Stimulated activated CD8-positive, alpha-beta memory T cell treated with anti-CD3 and anti-CD28 coated beads, Interleukin-12 subunit alpha, Interleukin-12 subunit beta, amount 100 ng/mL, for 4 hours (primary cell): ENCODE results near the gene ST7.

Experiments
- DNase-seq: peaks from one replicate; pipeline ENCODE4 v3.0.0-alpha.2; 2020; ENCODE audit warnings: low read depth

ST7 gene

GRCh38 chr7:116977172-116977571 lies 23.9 kb downstream of the ST7 start:
- no peak for DNase-seq

GRCh38 chr7:116978006-116978405 lies 24.7 kb downstream of the ST7 start:
- DNase-seq = no peak

DNA sequence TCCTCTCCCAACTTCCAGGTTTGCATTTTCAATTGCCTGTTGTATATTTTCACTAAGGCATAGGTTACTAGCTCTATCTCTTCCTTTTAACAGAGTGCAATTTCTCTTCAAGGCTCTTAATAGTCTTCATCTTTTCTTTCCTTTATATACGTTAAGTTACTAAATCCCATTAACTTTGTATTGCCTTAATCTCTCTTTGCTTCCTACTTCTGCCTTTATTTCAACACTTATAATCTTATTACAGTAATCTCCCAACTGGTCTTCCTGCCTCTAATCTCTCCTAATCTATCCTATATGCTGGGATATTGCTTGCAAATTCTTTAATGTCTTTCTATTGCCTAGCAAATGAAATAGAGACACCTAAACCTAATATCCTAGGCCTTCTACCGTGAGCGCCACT lies 26.1 kb downstream of the ST7 start:
- DNase-seq = no peak

DNA sequence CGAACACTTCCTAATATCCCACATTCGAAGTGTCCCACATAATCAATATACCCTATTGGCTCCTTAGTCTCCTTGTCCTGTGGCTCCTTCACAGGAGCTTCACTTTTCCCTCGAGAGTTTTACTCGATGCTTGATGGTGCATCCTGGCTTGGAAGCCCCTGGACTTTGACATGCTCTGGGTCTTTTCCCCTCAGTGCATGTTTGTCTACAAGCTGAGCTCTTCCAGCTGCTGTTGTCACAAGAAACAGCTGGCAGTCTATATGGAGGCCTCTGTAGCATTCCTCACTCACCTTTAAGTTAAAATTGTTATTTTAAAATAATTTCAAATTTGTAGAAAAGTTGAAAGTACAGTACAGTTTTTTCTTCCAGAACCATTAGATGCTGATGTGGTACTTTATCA lies 27.1 kb downstream of the ST7 start:
- DNase-seq = no peak

- no peak for DNase-seq
Observed at GRCh38 chr7:116981939-116982338, 28.6 kb downstream of the ST7 start.

- DNase-seq = no peak
Observed at GRCh38 chr7:116984511-116984910, 31.2 kb downstream of the ST7 start.

- DNase-seq = no peak
Observed at GRCh38 chr7:116984917-116985316, 31.6 kb downstream of the ST7 start.

GRCh38 chr7:116985575-116985974 lies 32.3 kb downstream of the ST7 start:
- no peak for DNase-seq

DNA sequence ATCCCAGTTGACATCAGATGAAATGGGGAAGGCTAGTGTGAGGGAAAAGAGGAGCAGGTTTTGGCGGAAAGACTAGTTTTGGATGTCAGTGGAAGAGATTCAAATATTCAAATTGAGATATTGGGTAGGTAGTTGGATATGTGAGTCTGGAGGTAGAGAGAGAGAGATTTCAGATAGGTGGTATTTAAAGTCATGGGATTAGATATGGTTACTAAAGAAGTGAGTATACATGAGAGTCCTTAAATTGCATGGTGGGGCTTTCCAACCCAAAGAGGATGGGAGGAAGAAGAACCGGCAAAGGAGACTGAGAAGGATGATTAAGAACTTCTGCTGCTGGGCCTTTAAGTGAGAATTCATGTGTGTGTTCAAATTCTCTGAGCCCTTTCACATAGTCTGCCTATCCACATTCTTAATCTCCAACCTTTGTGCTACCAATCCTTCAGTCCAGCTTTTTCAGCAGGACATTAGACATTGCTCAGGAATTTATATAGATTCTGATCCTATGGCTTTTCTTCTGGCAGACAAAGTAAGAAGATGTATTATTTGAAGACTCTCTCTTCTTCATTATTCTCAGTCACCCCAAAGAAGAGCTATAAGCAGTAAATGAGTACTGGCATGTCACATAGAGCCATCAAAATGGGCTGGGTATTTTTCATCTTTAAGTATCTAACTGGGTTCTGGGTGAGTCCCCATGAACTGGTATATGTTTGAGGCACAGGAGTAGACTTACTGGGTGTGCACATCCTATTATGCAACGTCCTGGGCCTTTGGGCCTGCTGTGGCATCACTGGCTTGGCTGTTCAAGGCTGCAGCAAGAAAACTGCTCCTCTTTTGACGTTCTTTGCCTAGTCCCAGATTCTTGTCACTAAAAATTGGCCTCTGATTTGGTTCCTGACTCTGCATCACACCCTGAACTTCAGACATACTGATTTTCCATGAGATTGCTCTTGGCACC lies 33.6 kb downstream of the ST7 start:
- no peak for DNase-seq

GRCh38 chr7:116988363-116988989 lies 35.2 kb downstream of the ST7 start:
- no peak for DNase-seq

DNA sequence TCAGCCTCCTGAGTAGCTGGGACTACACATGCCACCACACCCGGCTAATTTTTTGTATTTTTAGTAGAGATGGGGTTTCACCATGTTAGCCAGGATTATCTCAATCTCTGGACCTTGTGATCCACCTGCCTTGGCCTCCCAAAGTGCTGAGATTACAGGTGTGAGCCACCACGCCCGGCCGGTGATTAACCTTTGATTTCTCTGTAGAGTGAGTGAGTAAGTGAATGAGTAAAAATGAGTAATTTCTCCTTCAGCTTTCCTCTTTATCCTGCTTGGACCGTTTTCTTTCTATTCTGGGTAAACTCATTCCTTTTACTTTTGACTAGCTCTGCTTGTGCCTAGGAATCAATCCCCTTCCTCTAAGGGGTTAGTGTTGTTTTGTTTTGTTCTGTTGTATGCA lies 36.8 kb downstream of the ST7 start:
- DNase-seq = no peak

GRCh38 chr7:116991233-116991632 lies 37.9 kb downstream of the ST7 start:
- DNase-seq = no peak

- no peak for DNase-seq
Observed at GRCh38 chr7:116994611-116995010, 41.3 kb downstream of the ST7 start.

DNA sequence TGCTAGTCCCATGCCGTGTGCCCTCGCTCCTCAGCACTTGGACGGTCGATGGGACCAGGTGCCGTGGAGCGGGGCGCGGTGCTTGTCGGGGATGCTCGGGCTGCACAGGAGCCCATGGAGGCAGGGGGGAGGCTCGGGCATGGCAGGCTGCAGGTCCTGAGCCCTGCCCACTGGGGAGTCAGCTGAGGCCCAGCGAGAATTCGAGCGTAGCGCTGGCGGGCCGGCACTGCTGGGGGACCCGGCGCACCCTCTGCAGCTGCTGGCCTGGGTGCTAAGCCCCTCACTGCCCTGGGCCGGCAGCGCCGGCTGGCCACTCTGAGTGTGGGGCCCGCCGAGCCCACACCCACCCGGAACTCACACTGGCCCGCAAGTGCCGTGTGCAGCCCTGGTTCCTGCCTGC lies 44.7 kb downstream of the ST7 start:
- no peak for DNase-seq

GRCh38 chr7:116998567-116999175 lies 45.4 kb downstream of the ST7 start:
- no peak for DNase-seq

DNA sequence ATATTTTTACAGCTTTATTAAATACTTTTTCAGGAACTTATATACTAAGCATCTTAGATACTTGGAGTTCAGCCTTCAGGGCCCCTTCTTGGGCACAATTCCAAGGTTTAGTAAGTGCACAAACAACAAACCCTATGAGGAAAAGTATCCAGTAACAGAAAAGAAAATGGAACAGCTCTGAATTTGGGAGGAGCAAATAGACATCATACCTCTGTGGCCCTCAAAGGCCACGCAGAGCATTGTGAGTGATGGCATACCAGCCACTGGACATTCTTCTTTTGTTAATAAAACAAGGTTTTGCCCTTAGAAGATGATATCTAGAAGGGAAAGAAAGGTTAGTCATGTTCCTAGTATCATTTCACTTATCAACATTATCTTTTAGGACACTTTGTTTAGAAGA lies 46.0 kb downstream of the ST7 start:
- DNase-seq = no peak

DNA sequence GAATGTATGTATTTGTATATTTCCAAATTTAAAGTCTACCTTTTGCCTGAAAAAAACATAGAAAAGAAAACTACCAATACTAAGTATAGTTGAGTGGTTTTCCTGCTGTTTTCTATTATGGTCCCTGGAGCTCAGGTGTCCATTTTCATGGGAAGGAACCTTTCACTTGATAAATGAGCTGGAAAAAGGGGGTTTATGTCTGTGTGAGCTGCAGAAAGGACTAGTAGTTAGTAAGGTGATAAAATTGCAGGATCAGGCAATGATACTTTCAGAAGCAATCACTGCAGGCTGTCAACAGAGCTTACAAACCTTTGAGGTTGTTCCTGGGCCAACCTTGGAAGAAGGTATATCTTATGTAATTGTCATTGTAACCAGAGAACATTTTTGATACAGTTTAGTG lies 48.0 kb downstream of the ST7 start:
- no peak for DNase-seq

DNA sequence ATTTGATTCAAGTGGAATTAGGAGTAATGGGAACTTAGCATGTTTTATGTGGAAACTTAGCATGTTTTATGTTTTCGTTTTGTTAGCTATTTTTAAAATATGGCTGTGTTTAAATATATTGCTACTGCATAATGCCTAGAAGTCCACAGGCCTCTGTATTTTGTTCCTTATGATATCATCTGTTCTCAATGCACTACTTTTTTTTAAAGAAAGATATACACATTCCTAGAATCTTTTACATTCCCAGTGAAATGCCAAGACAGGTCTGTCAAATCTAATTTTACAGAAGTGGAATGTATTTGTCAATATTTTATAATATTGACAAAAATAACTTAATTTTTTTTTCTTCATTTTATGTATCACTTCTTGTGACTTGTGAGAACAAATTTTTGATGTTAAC lies 51.6 kb downstream of the ST7 start:
- no peak for DNase-seq

DNA sequence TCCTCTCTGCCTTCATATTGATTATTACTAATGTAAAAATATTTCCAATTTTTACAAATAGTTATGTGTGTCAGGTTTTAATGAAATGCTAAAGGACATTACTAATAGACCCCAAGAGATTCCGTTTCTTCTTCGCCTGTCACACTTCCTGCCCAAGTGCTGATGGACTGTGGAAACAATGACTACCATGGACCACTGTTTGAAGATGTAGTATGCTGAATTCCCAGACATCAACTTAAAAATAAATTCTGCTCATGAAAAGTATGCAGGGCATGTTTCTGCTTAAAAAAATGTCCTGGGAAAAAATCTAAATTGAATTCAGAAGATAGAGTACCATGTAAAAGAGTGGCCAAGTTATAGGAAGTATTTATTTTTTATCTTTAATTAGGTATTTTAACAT lies 52.1 kb downstream of the ST7 start:
- DNase-seq = no peak

DNA sequence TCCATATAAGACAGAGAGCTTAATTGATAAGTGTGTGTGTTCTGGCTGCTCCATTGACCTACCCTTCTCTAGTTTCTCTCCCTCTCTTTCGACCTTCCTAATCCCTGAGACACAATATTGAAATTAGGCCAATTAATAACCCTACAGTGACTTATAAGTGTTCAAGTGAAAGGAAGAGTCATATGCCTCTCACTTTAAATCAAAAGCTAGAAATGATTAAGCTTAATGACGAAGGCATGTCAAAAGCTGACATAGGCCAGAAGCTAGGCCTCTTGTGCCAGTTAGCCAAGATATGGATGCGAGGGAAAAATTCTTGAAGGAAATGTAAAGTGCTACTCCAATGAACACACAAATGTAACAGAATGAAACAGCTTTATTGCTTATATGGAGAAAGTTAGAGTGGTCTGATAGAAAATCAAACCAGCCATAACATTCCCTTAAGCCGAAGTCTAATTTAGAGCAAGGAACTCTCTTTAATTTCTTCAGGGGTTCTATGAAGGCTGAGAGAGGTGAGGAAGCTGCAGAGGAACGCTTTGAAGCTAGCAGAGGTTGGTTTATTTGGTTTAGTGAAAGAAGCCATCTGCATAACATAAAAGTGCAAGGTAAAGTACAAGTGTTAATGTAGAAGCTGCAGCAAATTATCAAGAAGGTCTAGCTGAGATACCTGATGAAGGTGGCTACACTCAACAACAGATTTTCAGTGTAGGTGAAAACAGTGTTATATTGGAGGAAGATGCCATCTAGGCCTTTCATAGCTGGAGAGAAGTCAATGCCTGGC lies 53.8 kb downstream of the ST7 start:
- DNase-seq = no peak

- DNase-seq = no peak
Observed at GRCh38 chr7:117008118-117008885, 55.0 kb downstream of the ST7 start.
